H1 (cell line): ENCODE data around the gene ELP5. TPM values are rescaled to one million over a fixed set of nuclear protein-coding genes. Genes with fewer than 3 reads are reported as not detected.
A peak's percentile ranks its signal among the peaks of the same experiment; 100 is the strongest.

Experiments used
- BRCA1 ChIP-seq: IDR thresholded peaks from 2 replicates; pipeline ENCODE4 v1.6.1; 2012; ENCODE audit warnings: low read depth, low read length, improper control_type of control experiment
- CTCF ChIP-seq, 3 experiments: IDR thresholded peaks; 1 replicate in 2 of 3; 2 replicates in 1 of 3; pipeline versions ENCODE4 v1.5.1 to v1.6.1; 2011; ENCODE audit warnings: low read length in 3 of 3, mild to moderate bottlenecking in 3 of 3, inconsistent platforms in 2 of 3, low read depth in 1 of 3, moderate library complexity in 1 of 3; ENCODE audit not compliant: insufficient read depth in 1 of 3; ENCODE audit errors: control extremely low read depth in 1 of 3
- EP300 ChIP-seq, 2 experiments: IDR thresholded peaks; 1 replicate in 1 of 2; 2 replicates in 1 of 2; pipeline ENCODE4 v1.6.1; 2011 to 2012; ENCODE audit warnings: low read depth in 2 of 2, low read length in 2 of 2, mild to moderate bottlenecking in 2 of 2, borderline replicate concordance in 1 of 2, inconsistent platforms in 1 of 2, moderate library complexity in 1 of 2
- HDAC2 ChIP-seq, 2 experiments: fragments of 300-600 bp in 1 of 2; sonication (generic) in 1 of 2; IDR thresholded peaks; 2 replicates each; pipeline ENCODE4 v1.6.1; 2011 to 2012; ENCODE audit warnings: low read depth in 2 of 2, low read length in 2 of 2, mild to moderate bottlenecking in 2 of 2, moderate library complexity in 2 of 2, borderline replicate concordance in 1 of 2, inconsistent platforms in 1 of 2
- HDAC6 ChIP-seq: IDR thresholded peaks from one replicate; pipeline ENCODE4 v1.7.1; 2012; ENCODE audit warnings: low read depth, mild to moderate bottlenecking, inconsistent platforms, low read length, moderate library complexity
- JUN ChIP-seq: IDR thresholded peaks from 2 replicates; pipeline ENCODE4 v1.6.1; 2011; ENCODE audit warnings: low read depth, mild to moderate bottlenecking, improper control_type of control experiment, low read length
- KDM5A ChIP-seq: fragments of 200-600 bp; IDR thresholded peaks from 2 replicates; pipeline ENCODE4 v1.7.1; 2012; ENCODE audit warnings: mild to moderate bottlenecking, low read length, inconsistent platforms, mixed read lengths
- NANOG ChIP-seq: IDR thresholded peaks from 2 replicates; pipeline ENCODE4 v1.6.1; 2011; ENCODE audit warnings: low read length, low read depth, mild to moderate bottlenecking, inconsistent platforms; ENCODE audit not compliant: insufficient read depth, poor library complexity, severe bottlenecking
- POLR2A ChIP-seq, 2 experiments: IDR thresholded peaks; 1 replicate in 1 of 2; 2 replicates in 1 of 2; pipeline ENCODE4 v1.6.1; 2011; ENCODE audit warnings: low read depth in 2 of 2, low read length in 2 of 2, mild to moderate bottlenecking in 2 of 2; ENCODE audit errors: control extremely low read depth in 1 of 2
- POU5F1 ChIP-seq: IDR thresholded peaks from 2 replicates; pipeline ENCODE4 v1.6.1; 2011; ENCODE audit warnings: low read depth, mild to moderate bottlenecking, low read length, moderate library complexity
- RAD21 ChIP-seq, 2 experiments: IDR thresholded peaks in 1 of 2; conservative IDR thresholded peaks in 1 of 2; 2 replicates each; pipeline ENCODE4 v1.6.1; 2011; ENCODE audit warnings: low read depth in 2 of 2, low read length in 2 of 2, improper control_type of control experiment in 1 of 2, inconsistent platforms in 1 of 2, mild to moderate bottlenecking in 1 of 2, moderate library complexity in 1 of 2
- SAP30 ChIP-seq: fragments of 300-600 bp; sonication (generic); IDR thresholded peaks from 2 replicates; pipeline ENCODE4 v1.7.1; 2012; ENCODE audit warnings: low read length, moderate library complexity, mild to moderate bottlenecking, inconsistent platforms; ENCODE audit not compliant: insufficient read depth, insufficient replicate concordance
- SIRT6 ChIP-seq: IDR thresholded peaks from one replicate; pipeline ENCODE4 v1.7.1; 2012; ENCODE audit warnings: low read length, inconsistent platforms
- SIX5 ChIP-seq: IDR thresholded peaks from 2 replicates; pipeline ENCODE4 v1.6.1; 2011; ENCODE audit warnings: mild to moderate bottlenecking, low read depth, low read length
- USF2 ChIP-seq: IDR thresholded peaks from 2 replicates; pipeline ENCODE4 v1.6.1; 2011; ENCODE audit warnings: low read length, improper control_type of control experiment
- polyA plus RNA-seq, 7 experiments: library from polyadenylated mRNA; depleted of rRNA in 3 of 7; stranded (reverse) in 5 of 7; unstranded in 2 of 7; fragments of >200 nt in 5 of 7; fragments of 200-250 nt in 2 of 7; gene quantifications; 1 replicate in 5 of 7; 2 replicates in 1 of 7; 4 replicates in 1 of 7; pipeline versions ENCODE4 v1.2.1 to v1.2.3, GENCODE V29; 2011 to 2013; ENCODE audit warnings: missing spikeins in 2 of 7, mixed read lengths in 2 of 7
- total RNA-seq: library from RNA; stranded (reverse); fragmentation: NEBNext Ultra II Directional; extraction: Animal tissue kit (Norgen Biotek cat#: 25700); gene quantifications from 2 replicates; pipeline ENCODE4 v1.2.1, GENCODE V29; 2021

ELP5 gene
- total and polyA plus RNA-seq, 2 of the 8 experiments (the other 6 are each of a cell fraction or from before 2014, with no cell fraction given) = 75.4 to 107 TPM

DNA sequence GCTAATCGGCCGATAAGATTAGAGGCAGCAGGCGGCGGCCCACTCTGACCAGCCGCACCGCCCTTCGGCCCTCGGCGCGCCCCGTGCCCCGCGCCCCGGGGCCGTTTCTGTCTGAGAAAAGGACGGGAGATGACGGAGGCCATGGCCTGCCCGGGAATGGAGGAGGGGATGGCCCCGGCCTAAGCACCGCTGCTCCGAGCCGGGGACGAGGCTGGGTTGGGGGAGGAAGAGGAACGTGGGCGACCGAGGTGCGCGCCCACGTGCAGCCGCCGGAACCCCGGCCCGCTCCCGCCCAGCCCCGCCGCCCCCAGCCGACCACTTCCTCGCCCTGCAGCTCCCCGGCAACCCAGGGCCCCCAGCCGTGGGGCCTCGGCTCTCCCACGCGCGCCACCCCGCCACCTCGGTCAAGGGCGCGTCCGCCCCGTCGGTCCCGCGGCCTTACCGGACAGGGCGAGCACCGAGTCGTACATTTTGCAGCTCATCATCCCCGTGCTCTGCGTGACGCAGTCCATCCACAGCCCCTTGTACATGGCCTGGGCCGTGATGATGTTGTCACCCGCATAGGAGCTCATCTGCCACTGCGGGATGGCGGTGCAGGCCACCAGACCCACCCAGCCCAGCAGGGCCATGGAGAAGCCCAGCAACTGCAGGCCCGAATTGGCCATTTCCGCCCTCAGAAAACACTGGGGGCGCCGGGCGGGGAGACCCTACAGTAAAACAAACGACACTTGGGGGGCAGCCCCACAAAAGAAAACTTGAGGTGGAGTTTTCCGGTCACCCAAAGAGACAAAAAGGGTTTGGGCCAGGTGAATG is 9.6 kb downstream of the ELP5 start (continued):
- TF ChIP-seq KDM5A (no peak), POLR2A (IDR thresholded peaks at IDR 0.05; ENCODE audit: control extremely low read depth in 1 of 2, low read depth in 2 of 2, low read length in 2 of 2) (peak; percentile 12 to 91), HDAC6 (no peak), USF2 (no peak), JUN (no peak), NANOG (no peak), RAD21 (IDR thresholded peaks at IDR 0.05 in 1 of 2, conservative IDR thresholded peaks at IDR 0.05 in 1 of 2; ENCODE audit: low read depth in 2 of 2, low read length in 2 of 2) (no peak), POU5F1 (no peak), SIX5 (no peak), SAP30 (peak; percentile 68), CTCF (IDR thresholded peaks at IDR 0.05; ENCODE audit: control extremely low read depth in 1 of 3, insufficient read depth in 1 of 3, low read depth in 1 of 3, low read length in 3 of 3) (no peak), HDAC2 (IDR thresholded peaks at IDR 0.05; ENCODE audit: borderline replicate concordance in 1 of 2, low read depth in 2 of 2, low read length in 2 of 2) (0 out of 4 replicates have a peak, but pooled peaks of 1 of the 2 experiments have one; percentile 32), BRCA1 (no peak), SIRT6 (no peak), EP300 (IDR thresholded peaks at IDR 0.05; ENCODE audit: borderline replicate concordance in 1 of 2, low read depth in 2 of 2, low read length in 2 of 2) (no peak)
